PC-9 (cell line): ENCODE data around the gene ATP5PO. TPM values are rescaled to one million over a fixed set of nuclear protein-coding genes. Genes with fewer than 3 reads are reported as not detected.

ENCODE experiments used
- BruUV-seq: library from RNA; stranded (reverse); fragments of 400-500 nt; replicated peaks from 2 replicates; lab custom pipeline; 2021; lab: Mats Ljungman, UMichigan
- CTCF ChIA-PET: fragments of 300-600 bp; sonication (Branson Sonifier 250); formaldehyde crosslinking; loops from one replicate; lab custom pipeline; 2022; ENCODE audit warnings: antibody characterized with exemption; lab: Charles Lee
- POLR2A ChIA-PET: fragments of 300-600 bp; sonication (Branson Sonifier 250); formaldehyde crosslinking; loops from one replicate; lab custom pipeline; 2022; ENCODE audit warnings: antibody characterized with exemption; ENCODE audit not compliant: unreplicated experiment; lab: Charles Lee
- DNase-seq, 2 experiments: peaks; one replicate each; pipeline versions ENCODE4 v3.0.0 to v3.0.0-alpha.2; 2015 to 2022; ENCODE audit warnings: mixed read lengths in 1 of 2
- H2AFZ ChIP-seq: fragments of 200-600 bp; sonication (generic); 2 replicates; pipeline ENCODE4 v1.8.1; 2017; ENCODE audit warnings: antibody characterized with exemption
- H3F3A ChIP-seq: fragments of 200-600 bp; sonication (generic); 2 replicates; pipeline ENCODE4 v1.8.1; 2017; ENCODE audit warnings: antibody characterized with exemption, mild to moderate bottlenecking, low read depth; ENCODE audit not compliant: insufficient read depth
- H3K27ac ChIP-seq: fragments of 200-600 bp; sonication (generic); 2 replicates; pipeline ENCODE4 v1.6.1; 2016; ENCODE audit warnings: mixed run types
- H3K27me3 ChIP-seq: fragments of 200-600 bp; sonication (generic); 2 replicates; pipeline ENCODE4 v1.6.1; 2016; ENCODE audit warnings: low read depth, mixed run types; ENCODE audit not compliant: insufficient read depth
- H3K36me3 ChIP-seq: fragments of 200-600 bp; sonication (generic); 2 replicates; pipeline ENCODE4 v1.6.1; 2016; ENCODE audit warnings: low read depth, mixed run types
- H3K4me1 ChIP-seq: fragments of 200-600 bp; sonication (generic); replicated peaks from 2 replicates; pipeline ENCODE4 v1.6.1; 2016; ENCODE audit warnings: mixed run types; ENCODE audit not compliant: insufficient read depth
- H3K4me2 ChIP-seq: fragments of 200-600 bp; sonication (generic); 2 replicates; pipeline ENCODE4 v1.6.1; 2017; ENCODE audit warnings: mixed run types
- H3K4me3 ChIP-seq: fragments of 200-600 bp; sonication (generic); 2 replicates; pipeline ENCODE4 v1.6.1; 2016; ENCODE audit warnings: mixed run types
- H3K79me2 ChIP-seq: fragments of 200-600 bp; sonication (generic); 2 replicates; pipeline ENCODE4 v1.6.1; 2017; ENCODE audit warnings: low read depth, mixed run types
- H3K9me2 ChIP-seq: fragments of 200-600 bp; sonication (generic); 2 replicates; pipeline ENCODE4 v1.8.1; 2017; ENCODE audit warnings: mild to moderate bottlenecking; ENCODE audit not compliant: insufficient read depth
- H3K9me3 ChIP-seq: fragments of 200-600 bp; sonication (generic); 2 replicates; pipeline ENCODE4 v1.8.1; 2016; ENCODE audit warnings: low read depth; ENCODE audit not compliant: insufficient read depth
- H4K20me1 ChIP-seq: fragments of 200-600 bp; sonication (generic); 2 replicates; pipeline ENCODE4 v1.8.1; 2017; ENCODE audit not compliant: insufficient read depth
- EZH2 ChIP-seq: fragments of 200-600 bp; sonication (generic); IDR thresholded peaks from 2 replicates; pipeline ENCODE4 v1.8.0; 2017; ENCODE audit warnings: antibody characterized with exemption, low read depth
- intact Hi-C: fragments of 100-400 bp; cut with micrococcal nuclease; formaldehyde crosslinking; loops from one replicate; pipeline ENCODE4 v1.10.0; 2022; ENCODE audit not compliant: unreplicated experiment
- total RNA-seq: library from RNA; stranded (reverse); gene quantifications from 2 replicates; pipeline ENCODE4 v1.2.3, GENCODE V29; 2021
- TF ChIP-seq, protein P1 (sequence below): fragments of 200-600 bp; sonication (generic); conservative IDR thresholded peaks from 2 replicates; pipeline ENCODE4 v1.6.1; 2017; ENCODE audit warnings: mixed run types, antibody characterized with exemption, mild to moderate bottlenecking, moderate library complexity

Gene ATP5PO
- total RNA-seq, 1 experiment from 2014 or later: 134 TPM

DNA sequence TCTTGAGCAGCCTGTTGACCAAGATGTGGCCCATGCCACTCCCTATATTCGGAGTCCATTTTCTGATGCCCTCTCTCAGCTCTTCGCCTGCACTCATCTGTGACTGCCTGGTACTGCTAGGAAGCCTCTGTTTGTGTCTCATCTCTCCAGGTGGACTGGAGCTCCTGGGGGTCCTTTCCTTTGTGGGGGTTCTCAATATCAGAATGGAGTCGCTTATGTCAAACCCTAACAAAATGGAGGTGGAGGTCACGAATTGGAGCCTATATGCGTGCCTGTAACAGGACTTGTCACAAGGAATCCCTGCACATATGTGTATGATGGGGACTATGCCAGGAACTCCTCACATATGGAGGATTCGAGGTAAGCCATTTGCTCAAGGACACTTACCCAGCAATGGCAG, 46.7 kb upstream of the ATP5PO start:
- H3K36me3 ChIP-seq: no peaks in the 10 kb centered on the region
- H3K79me2 ChIP-seq: no peaks in the 10 kb centered on the region
- H3K4me1 ChIP-seq: no peaks in the 10 kb centered on the region
- no peak overlapping the region for H3K4me3 ChIP-seq
- H3K9me2 ChIP-seq: no peaks in the 10 kb centered on the region
- H3K27ac ChIP-seq: no peak overlapping the region
- no peaks in the 10 kb centered on the region for H4K20me1 ChIP-seq
- no peak overlapping the region for H2AFZ ChIP-seq
- BruUV-seq: no TSS peak
- CTCF ChIA-PET: no interaction called here
- H3K27me3 ChIP-seq: no peaks in the 10 kb centered on the region
- H3K4me2 ChIP-seq: no peak overlapping the region
- intact Hi-C loops: no loop called here
- H3K9me3 ChIP-seq: no peaks in the 10 kb centered on the region
- POLR2A ChIA-PET: no interaction called here
- H3F3A ChIP-seq: no peaks in the 10 kb centered on the region
- TF ChIP-seq, protein P1, sequence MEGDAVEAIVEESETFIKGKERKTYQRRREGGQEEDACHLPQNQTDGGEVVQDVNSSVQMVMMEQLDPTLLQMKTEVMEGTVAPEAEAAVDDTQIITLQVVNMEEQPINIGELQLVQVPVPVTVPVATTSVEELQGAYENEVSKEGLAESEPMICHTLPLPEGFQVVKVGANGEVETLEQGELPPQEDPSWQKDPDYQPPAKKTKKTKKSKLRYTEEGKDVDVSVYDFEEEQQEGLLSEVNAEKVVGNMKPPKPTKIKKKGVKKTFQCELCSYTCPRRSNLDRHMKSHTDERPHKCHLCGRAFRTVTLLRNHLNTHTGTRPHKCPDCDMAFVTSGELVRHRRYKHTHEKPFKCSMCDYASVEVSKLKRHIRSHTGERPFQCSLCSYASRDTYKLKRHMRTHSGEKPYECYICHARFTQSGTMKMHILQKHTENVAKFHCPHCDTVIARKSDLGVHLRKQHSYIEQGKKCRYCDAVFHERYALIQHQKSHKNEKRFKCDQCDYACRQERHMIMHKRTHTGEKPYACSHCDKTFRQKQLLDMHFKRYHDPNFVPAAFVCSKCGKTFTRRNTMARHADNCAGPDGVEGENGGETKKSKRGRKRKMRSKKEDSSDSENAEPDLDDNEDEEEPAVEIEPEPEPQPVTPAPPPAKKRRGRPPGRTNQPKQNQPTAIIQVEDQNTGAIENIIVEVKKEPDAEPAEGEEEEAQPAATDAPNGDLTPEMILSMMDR: no peak
- no peak for TF ChIP-seq EZH2
- DNase-seq: no peak

DNA sequence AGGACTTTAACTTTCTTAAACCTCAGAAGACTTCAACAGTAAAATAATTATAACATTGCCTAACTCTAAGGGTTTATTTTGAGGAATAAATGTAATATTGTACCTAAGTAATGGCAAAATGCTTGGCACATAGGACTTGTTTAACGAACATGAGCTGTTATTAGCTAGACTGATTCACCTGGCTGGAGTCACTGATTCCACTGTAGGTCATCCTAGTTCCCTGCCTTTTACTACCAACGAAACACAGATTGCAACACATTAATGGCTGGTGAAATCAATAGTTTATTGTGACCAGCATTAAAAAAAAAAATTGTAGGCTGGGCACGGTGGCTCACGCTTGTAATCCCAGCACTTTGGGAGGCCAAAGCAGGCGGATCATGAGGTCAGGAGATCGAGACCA, 45.5 kb upstream of the ATP5PO start:
- H3K36me3 ChIP-seq: no peaks in the 10 kb centered on the region
- H3K79me2 ChIP-seq: no peaks in the 10 kb centered on the region
- ChIA-PET CTCF (interaction anchor here (0.6 kb wide), 1 partner anchor 241 kb away, joined by 3 read pairs; no protein-coding TSS in a partner anchor), POLR2A (no interaction called here)
- no peak for DNase-seq
- no peak overlapping the region for H3K27ac ChIP-seq
- no peak overlapping the region for H3K4me3 ChIP-seq
- H3K9me2 ChIP-seq: no peaks in the 10 kb centered on the region
- intact Hi-C loops: no loop called here
- no peaks in the 10 kb centered on the region for H4K20me1 ChIP-seq
- no peaks in the 10 kb centered on the region for H3K9me3 ChIP-seq
- no peaks in the 10 kb centered on the region for H3F3A ChIP-seq
- no peaks in the 10 kb centered on the region for H3K4me1 ChIP-seq
- H3K27me3 ChIP-seq: no peaks in the 10 kb centered on the region
- H3K4me2 ChIP-seq: no peak overlapping the region
- BruUV-seq: no TSS peak
- H2AFZ ChIP-seq: no peak overlapping the region
- no peak for TF ChIP-seq EZH2
- TF ChIP-seq, protein P1: no peak

DNA sequence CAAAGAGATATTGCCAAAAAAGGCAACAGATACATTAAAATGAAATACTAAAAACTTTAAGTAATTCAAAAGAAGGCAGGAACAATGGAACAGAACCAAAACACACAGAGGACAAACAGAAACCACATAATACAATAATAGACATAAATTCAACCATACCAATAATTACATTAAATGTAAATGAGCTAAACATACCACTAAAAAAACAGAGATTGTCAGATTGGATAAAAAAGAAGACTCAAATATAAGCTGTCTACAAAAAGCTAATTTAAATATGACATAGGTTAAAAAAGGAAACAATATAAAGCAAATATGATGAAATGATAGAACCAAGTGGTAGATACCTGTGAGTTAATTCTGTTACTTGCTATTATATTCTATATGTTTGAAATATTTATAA, 44.1 kb upstream of the ATP5PO start:
- no TSS peak for BruUV-seq
- ChIA-PET CTCF (interaction anchor here (0.5 kb wide), 1 partner anchor 37 kb away, joined by 12 read pairs; no protein-coding TSS in a partner anchor), POLR2A (no interaction called here)
- H4K20me1 ChIP-seq: no peaks in the 10 kb centered on the region
- no peaks in the 10 kb centered on the region for H3K27me3 ChIP-seq
- TF ChIP-seq, protein P1: no peak
- no peak for TF ChIP-seq EZH2
- H3K4me1 ChIP-seq: no peaks in the 10 kb centered on the region
- no peak overlapping the region for H3K27ac ChIP-seq
- DNase-seq: no peak
- no peak overlapping the region for H3K4me3 ChIP-seq
- no peak overlapping the region for H2AFZ ChIP-seq
- intact Hi-C loops: no loop called here
- no peaks in the 10 kb centered on the region for H3K9me2 ChIP-seq
- no peaks in the 10 kb centered on the region for H3K79me2 ChIP-seq
- no peaks in the 10 kb centered on the region for H3K36me3 ChIP-seq
- H3K9me3 ChIP-seq: no peaks in the 10 kb centered on the region
- no peaks in the 10 kb centered on the region for H3F3A ChIP-seq
- no peak overlapping the region for H3K4me2 ChIP-seq
